ENCODE results near the gene GALNT3. TPM values are rescaled to one million over a fixed set of nuclear protein-coding genes. Genes with fewer than 3 reads are reported as not detected.

The GALNT3 gene
- total and polyA plus RNA-seq, 2 of the 13 experiments (the other 11 are each of a cell fraction or from before 2014, with no cell fraction given) = 0.29 to 0.30 TPM

DNA sequence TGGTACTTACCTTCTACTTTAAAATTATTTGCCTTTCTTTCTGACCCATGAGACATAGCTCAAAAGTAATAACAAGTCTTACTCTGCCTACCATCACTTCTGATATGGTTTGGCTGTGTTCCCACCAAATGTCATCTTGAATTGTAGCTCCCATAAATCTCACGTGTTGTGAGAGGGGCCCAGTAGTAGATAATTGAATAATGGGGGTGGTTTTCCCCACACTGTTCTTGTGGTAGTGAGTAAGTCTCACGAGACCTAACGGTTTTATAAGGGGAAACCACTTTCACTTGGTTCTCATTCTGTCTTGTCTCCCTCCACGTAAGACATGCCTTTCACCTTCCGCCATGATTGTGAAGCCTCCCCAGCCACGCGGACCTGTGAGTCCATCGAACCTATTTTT, 47.5 kb downstream of the GALNT3 start (continued):
- TF ChIP-seq HNF1B (CRISPR knock-in tag; IDR thresholded peaks at IDR 0.05) = no peak
- no peak for TF ChIP-seq ZNF460 (CRISPR knock-in tag; IDR thresholded peaks at IDR 0.05; ENCODE audit: borderline replicate concordance)
- TF ChIP-seq ZFP36L1 (CRISPR knock-in tag; IDR thresholded peaks at IDR 0.05) = no peak
- TF ChIP-seq HNRNPH1 (optimal IDR thresholded peaks at IDR 0.05; ENCODE audit: low read depth, low read length) = no peak

DNA sequence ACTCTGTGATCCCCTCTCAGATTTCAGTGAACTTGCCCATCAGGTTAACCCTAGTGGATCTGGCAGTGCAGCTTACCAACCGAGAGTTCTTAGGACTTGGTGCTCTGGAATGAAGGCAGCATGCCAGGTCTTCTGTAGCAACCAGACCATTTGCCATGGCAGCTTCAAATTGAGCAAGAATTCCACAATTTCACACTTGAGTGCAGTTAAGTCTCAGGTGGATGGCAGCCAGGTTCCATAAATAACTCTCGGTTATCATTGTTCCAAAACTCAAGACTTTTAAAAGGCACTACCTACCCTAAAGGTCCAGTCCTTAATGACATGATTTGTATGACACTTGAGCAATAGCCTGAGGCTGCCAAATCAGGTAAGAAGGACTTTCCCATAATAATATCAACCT, 48.1 kb downstream of the GALNT3 start:
- no peak overlapping the region for H2AFZ ChIP-seq (ENCODE audit: low read length)

More for the DNA sequence above, 48.1 kb downstream of the GALNT3 start:
- TF ChIP-seq HMGA1 (CRISPR knock-in tag; conservative IDR thresholded peaks at IDR 0.05) (no peak), ZNF33A (CRISPR knock-in tag; IDR thresholded peaks at IDR 0.05; ENCODE audit: borderline replicate concordance) (no peak)
- TF ChIP-seq, protein P1, sequence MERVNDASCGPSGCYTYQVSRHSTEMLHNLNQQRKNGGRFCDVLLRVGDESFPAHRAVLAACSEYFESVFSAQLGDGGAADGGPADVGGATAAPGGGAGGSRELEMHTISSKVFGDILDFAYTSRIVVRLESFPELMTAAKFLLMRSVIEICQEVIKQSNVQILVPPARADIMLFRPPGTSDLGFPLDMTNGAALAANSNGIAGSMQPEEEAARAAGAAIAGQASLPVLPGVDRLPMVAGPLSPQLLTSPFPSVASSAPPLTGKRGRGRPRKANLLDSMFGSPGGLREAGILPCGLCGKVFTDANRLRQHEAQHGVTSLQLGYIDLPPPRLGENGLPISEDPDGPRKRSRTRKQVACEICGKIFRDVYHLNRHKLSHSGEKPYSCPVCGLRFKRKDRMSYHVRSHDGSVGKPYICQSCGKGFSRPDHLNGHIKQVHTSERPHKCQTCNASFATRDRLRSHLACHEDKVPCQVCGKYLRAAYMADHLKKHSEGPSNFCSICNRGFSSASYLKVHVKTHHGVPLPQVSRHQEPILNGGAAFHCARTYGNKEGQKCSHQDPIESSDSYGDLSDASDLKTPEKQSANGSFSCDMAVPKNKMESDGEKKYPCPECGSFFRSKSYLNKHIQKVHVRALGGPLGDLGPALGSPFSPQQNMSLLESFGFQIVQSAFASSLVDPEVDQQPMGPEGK (CRISPR knock-in tag; IDR thresholded peaks at IDR 0.05) = no peak
- ATAC-seq = no peak
- intact Hi-C loops (cut with micrococcal nuclease; ENCODE audit: unreplicated experiment) (loop anchor here (2.0 kb wide), 1 partner anchor 13 kb away; no protein-coding TSS in a partner anchor), in situ Hi-C loops (cut with HindIII; ENCODE audit: extremely low pct_ligation_motif_present, low pct_unique_long_range_greater_than_20kb) (no loop called here)
- H3K4me1 ChIP-seq (ENCODE audit: insufficient read depth, low read length) = no peaks in the 10 kb centered on the region
- H3K27me3 ChIP-seq (ENCODE audit: control insufficient read depth in 1 of 2, insufficient read depth in 2 of 2, low read length in 2 of 2) = no peaks in the 10 kb centered on the region
- no peak for DNase-seq (ENCODE audit: low spot score)
- no peak overlapping the region for H3K4me2 ChIP-seq (ENCODE audit: low read depth, low read length)
- H3K36me3 ChIP-seq (replicated peaks in 1 of 2; ENCODE audit: control insufficient read depth in 1 of 2, insufficient read depth in 2 of 2, low read length in 2 of 2) = no peaks in the 10 kb centered on the region
- H3K27ac ChIP-seq (ENCODE audit: extremely low read length, insufficient read depth, low read length) = no peak overlapping the region
- H3K79me2 ChIP-seq (ENCODE audit: insufficient read depth, low read length) = no peaks in the 10 kb centered on the region
- 13% methylated on average over 2 of the region's 2 CpGs for WGBS (ENCODE audit: low lambda C conversion rate)
- no peak overlapping the region for H3K4me3 ChIP-seq (replicated peaks in 1 of 3; ENCODE audit: insufficient read depth in 1 of 3, low read depth in 2 of 3, low read length in 3 of 3)
- POLR2A ChIA-PET = no interaction called here
- H4K20me1 ChIP-seq (ENCODE audit: insufficient read depth, low read length) = no peaks in the 10 kb centered on the region
- BruUV-seq (replicated peaks) = no TSS peak
- no peaks in the 10 kb centered on the region for H3K9me3 ChIP-seq (ENCODE audit: low read length)
- FAIRE-seq = no peak
- H3K9ac ChIP-seq (ENCODE audit: insufficient read depth, low read depth, low read length) = no peak overlapping the region
- CTCF ChIA-PET (ENCODE audit: low intra/inter-chr PET ratio, low total read pairs) = no interaction called here

Data from HepG2 (cell line).